T47D (cell line): Measurements from ENCODE around the gene PPP2R5D.
"Not testable (repeated sequence)": the region's sequence is repeated elsewhere in the genome, so short reads cannot be mapped to it uniquely, and the experiment has no call there.

Experiments used
- DNase-seq, 2 experiments: peaks; one replicate each; pipeline versions ENCODE4 v3.0.0 to v3.0.0-alpha.2; 2011 to 2012; ENCODE audit warnings: low read depth in 1 of 2, low spot score in 1 of 2
- JUND ChIP-seq: IDR thresholded peaks from 2 replicates; pipeline ENCODE4 v1.6.1; 2012; ENCODE audit warnings: low read depth
- in situ Hi-C: cut with HindIII; loops from 2 replicates; pipeline ENCODE4 v1.10.0; 2016; ENCODE audit warnings: low sequenced_read_pairs, low pct_unique_long_range_greater_than_20kb

Gene PPP2R5D

GRCh38 chr6:43029120-43029519 is 44.8 kb downstream of the PPP2R5D start:
- in situ Hi-C loops = no loop called here
- no peak for TF ChIP-seq JUND
- no peak for DNase-seq

GRCh38 chr6:43032326-43032725 is 48.0 kb downstream of the PPP2R5D start:
- no peak for DNase-seq
- in situ Hi-C loops = no loop called here
- TF ChIP-seq JUND = no peak

GRCh38 chr6:43033496-43034189 is 49.3 kb downstream of the PPP2R5D start:
- TF ChIP-seq JUND = no peak
- in situ Hi-C loops = no loop called here
- DNase-seq = no peak

GRCh38 chr6:43034190-43034525 is 49.8 kb downstream of the PPP2R5D start:
- DNase-seq = no peak
- no peak for TF ChIP-seq JUND
- in situ Hi-C loops = no loop called here

DNA sequence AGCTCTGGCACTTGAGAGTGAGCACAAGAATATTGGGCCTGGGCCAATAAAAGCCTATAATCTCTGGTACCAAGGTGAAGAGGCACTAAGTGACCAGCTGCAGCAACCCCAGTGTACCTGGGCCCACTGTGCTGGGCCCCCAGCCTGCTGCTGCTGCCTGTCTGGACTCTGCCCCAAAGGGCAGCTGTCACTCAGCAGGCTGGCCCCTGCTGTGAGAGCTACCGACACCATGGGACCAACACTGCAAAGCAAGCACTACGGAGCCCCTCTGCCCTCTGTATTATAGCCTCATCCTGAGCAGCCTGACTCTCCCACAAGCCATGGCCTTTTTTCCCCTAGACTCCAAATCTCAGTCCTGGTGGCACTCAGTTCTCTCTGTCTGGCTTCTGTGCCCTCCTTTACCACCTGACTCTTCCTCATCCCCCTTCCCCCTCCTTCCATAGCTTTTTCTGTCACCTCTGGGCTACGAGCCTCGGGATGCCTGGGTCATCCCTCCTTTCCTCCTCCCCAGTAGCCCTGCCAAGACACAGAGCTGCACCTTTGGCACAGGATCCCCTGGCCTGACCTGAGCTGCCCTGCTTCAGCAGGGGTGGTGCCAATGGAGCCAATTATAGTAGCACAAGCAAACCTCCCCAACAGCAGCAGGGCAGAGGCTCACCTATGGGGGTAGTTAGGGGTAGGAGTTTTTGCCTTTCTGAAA is 51.3 kb downstream of the PPP2R5D start:
- in situ Hi-C loops = no loop called here
- no peak for TF ChIP-seq JUND

GRCh38 chr6:43036712-43037111 is 52.3 kb downstream of the PPP2R5D start:
- no peak for TF ChIP-seq JUND
- no peak for DNase-seq
- in situ Hi-C loops = no loop called here

More for the DNA sequence above, 51.3 kb downstream of the PPP2R5D start:
- DNase-seq = no peak

GRCh38 chr6:43037197-43037596 is 52.8 kb downstream of the PPP2R5D start:
- no peak for DNase-seq
- in situ Hi-C loops = no loop called here
- TF ChIP-seq JUND = no peak

- in situ Hi-C loops = no loop called here
- DNase-seq = no peak
- TF ChIP-seq JUND = no peak
Measured at GRCh38 chr6:43037706-43038105, 53.3 kb downstream of the PPP2R5D start.

DNA sequence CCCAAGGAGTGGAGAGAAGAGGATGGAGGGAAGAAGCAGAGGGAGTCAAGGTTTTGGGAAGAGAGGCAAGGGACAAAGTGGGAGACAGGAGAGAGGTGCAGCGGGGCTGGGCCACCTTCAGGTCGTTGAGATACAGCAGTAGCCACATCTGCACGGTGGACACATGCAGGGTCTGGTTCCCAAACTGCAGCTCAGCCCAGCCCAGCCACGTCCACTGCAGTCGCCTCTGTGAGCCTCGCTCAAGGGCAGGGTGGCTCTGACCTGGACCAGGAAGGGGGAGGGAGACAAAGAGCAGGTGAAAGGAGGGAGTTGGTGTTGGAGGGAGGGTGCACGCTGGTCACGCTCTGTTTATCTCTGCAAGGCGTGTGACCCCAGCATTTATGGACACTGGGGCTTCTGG is 54.4 kb downstream of the PPP2R5D start:
- in situ Hi-C loops = no loop called here
- DNase-seq = no peak
- no peak for TF ChIP-seq JUND

GRCh38 chr6:43040542-43041257 is 56.3 kb downstream of the PPP2R5D start:
- TF ChIP-seq JUND = no peak
- in situ Hi-C loops = no loop called here
- DNase-seq = no peak

- in situ Hi-C loops, DNase-seq: not testable (repeated sequence)
Measured at GRCh38 chr6:43041475-43041874, 57.1 kb downstream of the PPP2R5D start.

DNA sequence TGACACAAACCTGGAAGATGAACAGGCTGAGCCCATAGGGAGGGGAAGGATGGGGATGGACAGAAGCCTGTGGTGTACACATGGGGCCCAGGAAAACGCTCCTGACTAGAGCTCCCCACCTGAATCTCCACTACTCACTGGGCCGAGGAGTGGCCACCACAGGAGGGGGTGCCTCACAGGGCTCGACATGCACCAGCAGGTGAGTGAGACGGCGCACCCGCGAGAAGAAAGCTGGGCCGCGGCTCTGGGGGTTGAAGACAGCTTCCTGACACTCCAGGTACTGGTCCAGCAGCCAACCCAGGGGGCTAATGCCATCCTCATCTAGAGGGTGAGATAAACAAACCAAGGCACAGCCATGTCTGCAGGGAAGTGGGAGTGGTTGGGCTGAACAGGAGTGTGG is 58.9 kb downstream of the PPP2R5D start:
- in situ Hi-C loops = no loop called here
- no peak for DNase-seq
- no peak for TF ChIP-seq JUND

DNA sequence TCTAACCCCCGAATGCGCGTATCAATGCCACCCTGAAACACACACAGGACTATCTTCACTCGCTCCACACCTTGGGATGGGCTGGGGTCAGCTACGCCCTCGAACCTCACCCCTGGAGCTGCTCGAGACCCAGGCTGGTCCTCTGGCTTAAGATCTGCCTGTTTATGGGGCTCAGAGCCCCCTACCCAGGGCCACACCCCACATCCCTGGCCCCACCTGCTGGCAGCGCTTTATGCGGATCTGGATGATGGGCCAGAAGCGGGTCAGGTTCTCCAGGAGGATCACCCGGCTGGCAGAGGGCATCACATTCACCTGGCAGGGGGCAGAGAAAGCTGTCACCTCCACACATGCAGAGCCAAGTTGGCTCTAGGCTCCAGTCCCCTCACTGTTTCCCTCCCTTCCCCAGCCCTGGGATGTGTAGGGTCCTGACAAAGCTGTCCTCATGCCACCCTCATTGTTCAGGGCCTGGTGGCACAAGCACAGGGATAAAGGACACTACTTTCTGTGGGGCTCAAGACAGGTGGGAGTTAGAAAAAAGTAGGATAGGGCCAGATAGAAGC is 61.1 kb downstream of the PPP2R5D start:
- in situ Hi-C loops = no loop called here
- DNase-seq = no peak
- no peak for TF ChIP-seq JUND
